Mucosa of gallbladder (tissue), 1 donor: ENCODE data around the gene RIMBP2. TPM values are rescaled to one million over a fixed set of nuclear protein-coding genes. Genes with fewer than 3 reads are reported as not detected.

Experiments used
- DNase-seq: peaks from one replicate; pipeline ENCODE4 v3.0.0-alpha.2; 2020; ENCODE audit warnings: low spot score
- total RNA-seq: library from RNA; stranded (reverse); gene quantifications from one replicate; pipeline ENCODE4 v1.2.1, GENCODE V29; 2021
- donor health status: DM: no; HTN: no; CAD: no.

The RIMBP2 gene
- total RNA-seq, 1 donor from 2014 or later, result 1.3 TPM

GRCh38 chr12:130463818-130464670 lies 252.1 kb downstream of the RIMBP2 start:
- no peak for DNase-seq

GRCh38 chr12:130463275-130463658 lies 252.8 kb downstream of the RIMBP2 start:
- no peak for DNase-seq

GRCh38 chr12:130462558-130463274 lies 253.4 kb downstream of the RIMBP2 start:
- DNase-seq, result no peak

GRCh38 chr12:130461839-130462557 lies 254.1 kb downstream of the RIMBP2 start:
- DNase-seq, result no peak

- DNase-seq, result no peak
Measured at GRCh38 chr12:130461447-130461815, 254.7 kb downstream of the RIMBP2 start.

- DNase-seq, result no peak
Measured at GRCh38 chr12:130460611-130461446, 255.3 kb downstream of the RIMBP2 start.

GRCh38 chr12:130459916-130460315 lies 256.2 kb downstream of the RIMBP2 start:
- DNase-seq, result no peak

GRCh38 chr12:130458341-130458740 lies 257.8 kb downstream of the RIMBP2 start:
- DNase-seq, result no peak

GRCh38 chr12:130457215-130457614 lies 258.9 kb downstream of the RIMBP2 start:
- no peak for DNase-seq

- no peak for DNase-seq
Measured at GRCh38 chr12:130456375-130457199, 259.5 kb downstream of the RIMBP2 start.

- DNase-seq, result no peak
Measured at GRCh38 chr12:130455161-130455560, 260.9 kb downstream of the RIMBP2 start.

- DNase-seq, result no peak
Measured at GRCh38 chr12:130454296-130454695, 261.8 kb downstream of the RIMBP2 start.

GRCh38 chr12:130452546-130452945 lies 263.6 kb downstream of the RIMBP2 start:
- no peak for DNase-seq

- no peak for DNase-seq
Measured at GRCh38 chr12:130451001-130451930, 264.8 kb downstream of the RIMBP2 start.

- no peak for DNase-seq
Measured at GRCh38 chr12:130449291-130449690, 266.8 kb downstream of the RIMBP2 start.

- DNase-seq, result no peak
Measured at GRCh38 chr12:130448044-130448821, 267.9 kb downstream of the RIMBP2 start.

GRCh38 chr12:130447655-130447965 lies 268.5 kb downstream of the RIMBP2 start:
- DNase-seq, result no peak

- DNase-seq, result no peak
Measured at GRCh38 chr12:130446846-130447654, 269.0 kb downstream of the RIMBP2 start.
